Endothelial cell of umbilical vein (primary cell): Measurements from ENCODE around the gene HARS2. TPM values are rescaled to one million over a fixed set of nuclear protein-coding genes. Genes with fewer than 3 reads are reported as not detected.

Experiments
- BruUV-seq: library from RNA; stranded (reverse); fragments of 400-500 nt; replicated peaks from 2 replicates; lab custom pipeline; 2021; lab: Mats Ljungman, UMichigan
- CTCF ChIA-PET: fragments of 300-600, 350-600 bp; sonication (Branson Sonifier 250); formaldehyde crosslinking; loops from one replicate; lab custom pipeline; 2021; ENCODE audit warnings: antibody characterized with exemption, inconsistent platforms; lab: Charles Lee
- POLR2A ChIA-PET: fragments of 300-600, 350-600 bp; sonication (Branson Sonifier 250); formaldehyde crosslinking; loops from one replicate; lab custom pipeline; 2021; ENCODE audit warnings: antibody characterized with exemption, inconsistent platforms; lab: Charles Lee
- DNase-seq: peaks from one replicate; pipeline ENCODE4 v3.0.0-alpha.2; 2011; ENCODE audit warnings: low read depth, low spot score
- FAIRE-seq: peaks from 2 replicates; lab custom pipeline; 2011; peaks lifted over from hg19 to GRCh38; lab: Jason Lieb, UNC
- H2AFZ ChIP-seq: 2 replicates; pipeline ENCODE4 v1.6.0; 2012; ENCODE audit warnings: low read depth, low read length, control low read depth, inconsistent platforms
- H3K27ac ChIP-seq: 2 replicates; pipeline ENCODE4 v1.5.1; 2011; ENCODE audit warnings: low read depth, mild to moderate bottlenecking, control low read depth, low read length, moderate library complexity; ENCODE audit not compliant: insufficient read depth
- H3K27me3 ChIP-seq, 2 experiments: 2 replicates each; pipeline versions ENCODE4 v1.6.0 to v1.6.1; 2011; ENCODE audit warnings: low read length in 2 of 2, mixed read lengths in 1 of 2; ENCODE audit not compliant: control insufficient read depth in 2 of 2, insufficient read depth in 2 of 2
- H3K36me3 ChIP-seq, 2 experiments: 2 replicates in 1 of 2; 3 replicates in 1 of 2; pipeline ENCODE4 v1.5.1; 2011; ENCODE audit warnings: low read length in 2 of 2, mild to moderate bottlenecking in 1 of 2, moderate library complexity in 1 of 2; ENCODE audit not compliant: control insufficient read depth in 2 of 2, insufficient read depth in 2 of 2; ENCODE audit errors: extremely low read depth in 1 of 2
- H3K4me1 ChIP-seq: 3 replicates; pipeline ENCODE4 v1.5.1; 2011; ENCODE audit warnings: mild to moderate bottlenecking, low read length; ENCODE audit not compliant: control insufficient read depth, insufficient read depth; ENCODE audit errors: extremely low read depth
- H3K4me2 ChIP-seq: 2 replicates; pipeline ENCODE4 v1.6.1; 2011; ENCODE audit warnings: low read length, control low read depth, mixed read lengths; ENCODE audit not compliant: insufficient read depth
- H3K4me3 ChIP-seq, 3 experiments: fragments of 200-600 bp in 1 of 3; sonication (generic), shearing (Covaris generic) in 1 of 3; replicated peaks in 1 of 3; 2 replicates each; pipeline ENCODE4 v1.5.1; 2011 to 2016; ENCODE audit warnings: control low read depth in 3 of 3, low read length in 3 of 3, mild to moderate bottlenecking in 2 of 3, inconsistent platforms in 1 of 3, low read depth in 1 of 3, moderate library complexity in 1 of 3; ENCODE audit not compliant: insufficient read depth in 1 of 3
- H3K79me2 ChIP-seq: 2 replicates; pipeline ENCODE4 v1.6.0; 2012; ENCODE audit warnings: low read length, inconsistent platforms; ENCODE audit not compliant: control insufficient read depth, insufficient read depth
- H3K9ac ChIP-seq: replicated peaks from 2 replicates; pipeline ENCODE3; 2011; ENCODE audit warnings: low read length, control low read depth; ENCODE audit not compliant: insufficient read depth; ENCODE audit errors: extremely low read depth
- H3K9me1 ChIP-seq: replicated peaks from 3 replicates; pipeline ENCODE4 v1.6.0; 2011; ENCODE audit warnings: mild to moderate bottlenecking, low read length; ENCODE audit not compliant: control insufficient read depth, insufficient read depth; ENCODE audit errors: extremely low read depth
- H3K9me3 ChIP-seq: replicated peaks from 2 replicates; pipeline ENCODE4 v1.5.1; 2012; ENCODE audit warnings: low read length, inconsistent platforms; ENCODE audit not compliant: control insufficient read depth, insufficient read depth
- H4K20me1 ChIP-seq: replicated peaks from 2 replicates; pipeline ENCODE3; 2011; ENCODE audit warnings: mild to moderate bottlenecking, low read length; ENCODE audit not compliant: control insufficient read depth, insufficient read depth; ENCODE audit errors: extremely low read depth
- CTCF ChIP-seq, 2 donors: IDR thresholded peaks; 1 replicate in 1 of 2; 2 replicates in 1 of 2; pipeline ENCODE4 v1.5.1; 2011; ENCODE audit warnings: low read length in 2 of 2, mild to moderate bottlenecking in 2 of 2, moderate library complexity in 2 of 2, control low read depth in 1 of 2, inconsistent platforms in 1 of 2, low read depth in 1 of 2; ENCODE audit not compliant: insufficient read depth in 1 of 2; ENCODE audit errors: extremely low read depth in 1 of 2
- EZH2 ChIP-seq: IDR thresholded peaks from 2 replicates; pipeline ENCODE4 v1.6.1; 2012; ENCODE audit warnings: borderline replicate concordance, low read depth, mild to moderate bottlenecking, moderate library complexity, low read length, inconsistent platforms; ENCODE audit not compliant: severe bottlenecking
- FOS ChIP-seq: IDR thresholded peaks from 2 replicates; pipeline ENCODE4 v1.6.1; 2011; ENCODE audit warnings: mild to moderate bottlenecking, low read length, moderate library complexity, borderline replicate concordance; ENCODE audit not compliant: insufficient read depth
- GATA2 ChIP-seq: IDR thresholded peaks from 2 replicates; pipeline ENCODE4 v1.7.0; 2011; ENCODE audit warnings: low read depth, mild to moderate bottlenecking, moderate library complexity, mixed read lengths, low read length; ENCODE audit not compliant: insufficient read length, insufficient read depth
- JUN ChIP-seq: IDR thresholded peaks from 2 replicates; pipeline ENCODE4 v1.6.1; 2011; ENCODE audit warnings: borderline replicate concordance, low read depth; ENCODE audit not compliant: insufficient read length, insufficient read depth
- MAX ChIP-seq: IDR thresholded peaks from 2 replicates; pipeline ENCODE4 v1.6.1; 2011; ENCODE audit not compliant: insufficient read depth, insufficient read length
- MYC ChIP-seq: IDR thresholded peaks from one replicate; pipeline ENCODE4 v1.6.1; 2011; ENCODE audit warnings: mild to moderate bottlenecking, low read depth, low read length
- POLR2A ChIP-seq: IDR thresholded peaks from 2 replicates; pipeline ENCODE4 v1.6.1; 2012; ENCODE audit warnings: low read depth, mild to moderate bottlenecking, control low read depth, low read length
- POLR2AphosphoS5 ChIP-seq: IDR thresholded peaks from 2 replicates; pipeline ENCODE4 v1.6.1; 2012; ENCODE audit warnings: low read depth, mild to moderate bottlenecking, control low read depth, low read length, moderate library complexity; ENCODE audit not compliant: insufficient read depth
- dilution Hi-C: fragments of 300-500 bp; cut with MboI; formaldehyde crosslinking; loops from one replicate; pipeline ENCODE4 v1.15.0; 2019; ENCODE audit warnings: low sequenced_read_pairs; ENCODE audit not compliant: extremely low pct_ligation_motif_present
- intact Hi-C: fragments of 100-400 bp; cut with micrococcal nuclease; formaldehyde crosslinking; loops from one replicate; pipeline ENCODE4 v1.10.0; 2022
- polyA plus RNA-seq, 4 experiments: library from polyadenylated mRNA; depleted of rRNA in 3 of 4; stranded (reverse) in 3 of 4; unstranded in 1 of 4; fragments of >200 nt; gene quantifications; 2 replicates each; pipeline versions ENCODE4 v1.2.1 to v1.2.3, GENCODE V29; 2011 to 2012; ENCODE audit warnings: missing spikeins in 1 of 4
- total RNA-seq: library from RNA; stranded (reverse); gene quantifications from 2 replicates; pipeline ENCODE4 v1.2.3, GENCODE V29; 2021

HARS2 gene
- total and polyA plus RNA-seq, 2 donors (not counting 3 experiments of a cell fraction or from before 2014, with no cell fraction given) = 23.6 to 31.7 TPM

GRCh38 chr5:140674629-140675028 lies 16.6 kb upstream of the HARS2 start:
- CTCF ChIA-PET = interaction anchor here (0.9 to 1.4 kb wide), 2 partner anchors 9 to 35 kb away, joined by 3 to 4 read pairs; partner anchors contain the start of gene TMCO6

More at GRCh38 chr5:140674629-140675028, 16.6 kb upstream of the HARS2 start:
- Histone ChIP-seq H3K9ac (no peak overlapping the region), H3K36me3 (peaks cover 25 to 31% of the 10 kb centered on the region in 2 experiments), H3K9me1 (no peaks in the 10 kb centered on the region), H2AFZ (no peak overlapping the region), H4K20me1 (no peaks in the 10 kb centered on the region), H3K4me1 (peaks cover 3% of the 10 kb centered on the region), H3K27ac (no peak overlapping the region), H3K27me3 (no peaks in the 10 kb centered on the region), H3K4me2 (no peak overlapping the region), H3K79me2 (no peaks in the 10 kb centered on the region), H3K4me3 (no peak overlapping the region), H3K9me3 (no peaks in the 10 kb centered on the region)
- intact Hi-C loops (no loop called here), dilution Hi-C loops (no loop called here)
- DNase-seq (no peak), FAIRE-seq (no peak)
- POLR2A ChIA-PET = interaction anchor here (0.6 to 0.9 kb wide), 2 partner anchors 11 to 12 kb away, joined by 3 read pairs; no protein-coding TSS in a partner anchor
- BruUV-seq = no TSS peak
- TF ChIP-seq CTCF (IDR thresholded peaks at IDR 0.05; ENCODE audit: extremely low read depth in 1 of 2, insufficient read depth in 1 of 2, low read depth in 1 of 2, low read length in 2 of 2) (no peak), POLR2AphosphoS5 (no peak), EZH2 (no peak), GATA2 (no peak), POLR2A (no peak), MAX (no peak), MYC (no peak), JUN (no peak), FOS (no peak)
